Measurements from ENCODE around the gene MLNR.

DNA sequence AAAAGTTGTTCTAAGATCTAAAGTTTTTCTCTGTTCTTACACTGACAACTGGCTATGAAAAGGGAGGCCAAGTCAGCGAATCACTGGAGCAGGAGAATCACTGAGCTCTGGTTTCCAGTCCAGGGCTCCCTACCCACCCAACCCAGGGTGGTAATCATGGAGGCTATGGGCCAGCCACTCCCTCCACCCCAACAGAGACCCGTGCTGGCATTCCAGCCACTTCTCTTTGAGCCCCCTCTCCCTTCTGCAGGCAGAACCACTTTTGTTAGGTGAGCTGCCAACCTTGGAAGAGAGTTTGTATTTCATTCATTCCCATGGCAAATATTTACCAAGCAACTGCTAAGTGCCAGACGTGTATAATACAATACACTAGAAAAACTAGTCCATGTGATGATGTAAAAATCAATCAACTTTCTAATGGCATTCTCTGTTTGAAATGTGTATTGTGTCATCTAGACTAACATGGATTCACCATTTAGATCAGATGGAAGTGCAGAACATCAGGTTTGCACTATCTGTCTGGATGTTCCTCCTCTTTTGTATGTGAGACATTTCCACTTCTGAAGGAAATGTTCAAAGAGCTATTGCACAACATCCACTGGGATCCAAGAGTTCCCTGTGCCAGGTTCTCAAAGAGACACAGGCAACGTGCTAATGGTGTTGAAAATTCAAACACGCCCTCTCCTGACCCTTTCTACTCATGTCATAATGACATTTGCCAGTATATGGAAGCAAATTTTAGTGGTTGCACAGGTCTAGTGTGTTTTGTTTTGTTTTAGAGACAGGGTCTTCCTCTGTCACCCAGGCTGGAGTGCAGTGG is 5.3 kb downstream of the MLNR start:
- TF ChIP-seq, protein P1, sequence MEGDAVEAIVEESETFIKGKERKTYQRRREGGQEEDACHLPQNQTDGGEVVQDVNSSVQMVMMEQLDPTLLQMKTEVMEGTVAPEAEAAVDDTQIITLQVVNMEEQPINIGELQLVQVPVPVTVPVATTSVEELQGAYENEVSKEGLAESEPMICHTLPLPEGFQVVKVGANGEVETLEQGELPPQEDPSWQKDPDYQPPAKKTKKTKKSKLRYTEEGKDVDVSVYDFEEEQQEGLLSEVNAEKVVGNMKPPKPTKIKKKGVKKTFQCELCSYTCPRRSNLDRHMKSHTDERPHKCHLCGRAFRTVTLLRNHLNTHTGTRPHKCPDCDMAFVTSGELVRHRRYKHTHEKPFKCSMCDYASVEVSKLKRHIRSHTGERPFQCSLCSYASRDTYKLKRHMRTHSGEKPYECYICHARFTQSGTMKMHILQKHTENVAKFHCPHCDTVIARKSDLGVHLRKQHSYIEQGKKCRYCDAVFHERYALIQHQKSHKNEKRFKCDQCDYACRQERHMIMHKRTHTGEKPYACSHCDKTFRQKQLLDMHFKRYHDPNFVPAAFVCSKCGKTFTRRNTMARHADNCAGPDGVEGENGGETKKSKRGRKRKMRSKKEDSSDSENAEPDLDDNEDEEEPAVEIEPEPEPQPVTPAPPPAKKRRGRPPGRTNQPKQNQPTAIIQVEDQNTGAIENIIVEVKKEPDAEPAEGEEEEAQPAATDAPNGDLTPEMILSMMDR (conservative IDR thresholded peaks at IDR 0.05; ENCODE audit: low read depth, low read length), result no peak
- TF ChIP-seq EZH2phosphoT487 (IDR thresholded peaks at IDR 0.05; ENCODE audit: borderline replicate concordance, low read length), result no peak
